Activated CD8-positive, alpha-beta T cell treated with anti-CD3 and anti-CD28 coated beads, Interleukin-2, amount 10 ng/mL, durations not matched to agents 7 days and 5 days (primary cell): Measurements from ENCODE around the gene EPPIN. TPM values are rescaled to one million over a fixed set of nuclear protein-coding genes. Genes with fewer than 3 reads are reported as not detected.
"Not testable (repeated sequence)": the region's sequence is repeated elsewhere in the genome, so short reads cannot be mapped to it uniquely, and the experiment has no call there.

Source experiments
- ATAC-seq: fragments of 150-1000 bp; cut with Tn5 transposase; one replicate; pipeline ENCODE4 v1.10.0; 2021; ENCODE audit warnings: moderate library complexity
- CTCF ChIA-PET: fragments of 350-600 bp; sonication (Branson Sonifier 250); formaldehyde crosslinking; loops from one replicate; lab custom pipeline; 2021; ENCODE audit warnings: antibody characterized with exemption; lab: Charles Lee
- POLR2A ChIA-PET: fragments of 350-600 bp; sonication (Branson Sonifier 250); formaldehyde crosslinking; loops from one replicate; lab custom pipeline; 2021; ENCODE audit warnings: antibody characterized with exemption; lab: Charles Lee
- DNase-seq: peaks from one replicate; pipeline ENCODE4 v3.0.0-alpha.2; 2020
- H3K27ac Mint-ChIP-seq: one replicate; pipeline ENCODE4 v1.8.0; 2021; ENCODE audit warnings: mild to moderate bottlenecking, mixed read lengths
- H3K27me3 Mint-ChIP-seq: one replicate; pipeline ENCODE4 v1.8.0; 2021; ENCODE audit warnings: low read depth, mixed read lengths
- H3K36me3 Mint-ChIP-seq: one replicate; pipeline ENCODE4 v1.8.0; 2021; ENCODE audit warnings: low read depth, mixed read lengths
- H3K4me1 Mint-ChIP-seq: one replicate; pipeline ENCODE4 v1.8.0; 2021; ENCODE audit warnings: low read depth, mixed read lengths
- H3K4me3 Mint-ChIP-seq: one replicate; pipeline ENCODE4 v1.8.0; 2021; ENCODE audit warnings: mild to moderate bottlenecking, mixed read lengths
- H3K9me3 Mint-ChIP-seq: one replicate; pipeline ENCODE4 v1.8.0; 2022; ENCODE audit warnings: mixed read lengths; ENCODE audit not compliant: insufficient read depth
- total RNA-seq, 2 experiments: library from RNA; stranded (reverse); gene quantifications; one replicate each; pipeline ENCODE4 v1.2.3, GENCODE V29; 2021

EPPIN gene
- total RNA-seq, 2 experiments from 2014 or later, result not detected

DNA sequence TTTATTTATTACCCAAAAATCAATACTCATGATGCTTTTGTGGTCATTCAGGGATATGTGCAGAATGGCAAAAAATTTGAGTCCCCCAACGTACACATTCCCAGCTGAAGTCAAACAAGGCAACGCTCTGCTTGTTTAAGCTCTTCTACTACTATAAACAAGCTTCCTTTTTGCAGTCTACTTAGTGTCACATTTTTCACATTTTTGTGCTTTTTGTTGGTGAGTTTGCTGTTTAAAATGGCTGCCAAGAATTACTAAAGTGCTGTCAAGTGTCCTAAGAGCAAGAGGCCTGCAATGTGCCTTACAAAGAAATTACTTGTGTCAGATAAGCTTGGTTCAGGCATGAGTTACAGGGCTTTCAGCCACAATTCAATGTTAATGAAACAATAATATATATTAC, 29.8 kb upstream of the EPPIN start:
- ATAC-seq, result no peak
- no peak overlapping the region for H3K4me3 Mint-ChIP-seq
- ChIA-PET CTCF (no interaction called here), POLR2A (no interaction called here)
- H3K4me1 Mint-ChIP-seq, result no peaks in the 10 kb centered on the region
- peaks cover 27% of the 10 kb centered on the region for H3K27me3 Mint-ChIP-seq
- no peak overlapping the region for H3K27ac Mint-ChIP-seq
- no peak for DNase-seq
- H3K9me3 Mint-ChIP-seq, result no peaks in the 10 kb centered on the region
- no peaks in the 10 kb centered on the region for H3K36me3 Mint-ChIP-seq

DNA sequence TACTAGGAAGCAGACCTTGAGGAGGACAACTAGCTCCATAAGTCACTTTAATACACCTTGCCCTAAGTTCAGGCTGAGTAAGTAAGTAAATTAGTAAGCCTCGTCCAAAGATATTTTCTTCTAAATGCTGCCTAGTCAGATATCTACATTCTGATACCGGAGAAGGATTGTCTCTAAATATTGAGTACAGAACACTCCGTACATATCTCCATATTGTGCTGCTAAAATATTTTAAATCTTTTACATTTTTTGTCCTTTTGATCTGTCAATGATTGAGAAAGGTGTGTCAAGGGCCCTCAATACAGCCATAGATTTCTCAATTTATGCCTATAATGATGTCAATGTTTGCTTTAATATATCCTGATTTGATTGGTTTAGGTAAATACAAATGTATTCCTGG, 28.7 kb upstream of the EPPIN start:
- ChIA-PET POLR2A (no interaction called here), CTCF (no interaction called here)
- Mint-ChIP-seq H3K27ac (no peak overlapping the region), H3K4me1 (no peaks in the 10 kb centered on the region), H3K36me3 (no peaks in the 10 kb centered on the region), H3K4me3 (no peak overlapping the region), H3K9me3 (no peaks in the 10 kb centered on the region), H3K27me3 (peaks cover 25% of the 10 kb centered on the region)
- DNase-seq, result no peak
- ATAC-seq, result no peak

DNA sequence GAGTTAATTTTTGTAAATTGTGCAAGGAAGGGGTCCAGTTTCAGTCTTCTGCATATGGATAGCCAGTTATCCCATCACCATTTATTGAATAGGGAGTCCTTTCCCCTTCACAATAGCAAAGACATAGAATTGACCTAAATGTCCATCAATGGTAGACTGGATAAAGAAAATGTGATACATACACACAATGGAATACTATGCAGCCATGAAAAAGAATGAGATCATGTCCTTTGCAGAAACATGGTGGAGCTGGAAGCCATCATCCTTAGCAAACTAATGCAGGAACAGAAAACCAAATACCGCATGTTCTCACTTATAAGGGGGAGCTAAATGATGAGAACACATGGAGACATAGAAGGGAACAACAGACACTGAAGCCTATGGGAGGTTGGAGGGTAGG, 22.4 kb upstream of the EPPIN start:
- POLR2A ChIA-PET, result interaction anchor here (0.7 kb wide), 1 partner anchor 68 kb away, joined by 4 read pairs; no protein-coding TSS in a partner anchor
- H3K27me3 Mint-ChIP-seq, result peaks cover 13% of the 10 kb centered on the region
- H3K4me1 Mint-ChIP-seq, DNase-seq, H3K4me3 Mint-ChIP-seq, H3K27ac Mint-ChIP-seq, ATAC-seq, CTCF ChIA-PET, H3K9me3 Mint-ChIP-seq, H3K36me3 Mint-ChIP-seq: not testable (repeated sequence)

DNA sequence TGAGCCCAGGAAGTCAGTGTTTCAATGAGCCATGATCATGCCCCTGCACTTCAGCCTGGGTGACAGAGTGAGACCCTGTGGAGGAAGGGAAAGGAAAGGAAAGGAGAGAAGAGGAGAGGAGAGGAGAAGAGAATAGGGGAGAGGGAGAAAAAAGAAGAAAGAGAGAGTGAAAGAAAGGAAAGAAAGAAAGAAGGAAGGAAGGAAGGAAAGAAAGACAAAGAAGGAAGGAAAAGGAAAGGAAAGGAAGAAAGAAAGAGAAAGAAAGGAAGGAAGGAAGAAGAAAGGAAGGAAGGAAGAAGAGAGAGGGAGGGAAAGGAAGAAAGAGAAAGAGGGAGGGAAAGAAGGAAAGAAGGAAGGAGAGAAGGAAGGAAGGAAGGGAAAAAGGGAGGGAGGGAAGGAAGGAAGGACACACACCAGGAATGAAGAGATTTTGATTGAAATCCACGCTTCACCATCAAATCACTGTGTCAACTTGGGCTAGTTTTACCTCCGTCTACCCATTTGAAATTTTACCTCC, 17.6 kb upstream of the EPPIN start:
- Mint-ChIP-seq H3K27ac (no peak overlapping the region), H3K27me3 (peaks cover 11% of the 10 kb centered on the region), H3K36me3 (no peaks in the 10 kb centered on the region), H3K4me1 (no peaks in the 10 kb centered on the region), H3K9me3 (no peaks in the 10 kb centered on the region), H3K4me3 (no peak overlapping the region)
- no peak for ATAC-seq
- no peak for DNase-seq
- POLR2A ChIA-PET, result interaction anchor here (0.7 kb wide), 1 partner anchor 160 kb away, joined by 4 read pairs; no protein-coding TSS in a partner anchor
- CTCF ChIA-PET, result no interaction called here

DNA sequence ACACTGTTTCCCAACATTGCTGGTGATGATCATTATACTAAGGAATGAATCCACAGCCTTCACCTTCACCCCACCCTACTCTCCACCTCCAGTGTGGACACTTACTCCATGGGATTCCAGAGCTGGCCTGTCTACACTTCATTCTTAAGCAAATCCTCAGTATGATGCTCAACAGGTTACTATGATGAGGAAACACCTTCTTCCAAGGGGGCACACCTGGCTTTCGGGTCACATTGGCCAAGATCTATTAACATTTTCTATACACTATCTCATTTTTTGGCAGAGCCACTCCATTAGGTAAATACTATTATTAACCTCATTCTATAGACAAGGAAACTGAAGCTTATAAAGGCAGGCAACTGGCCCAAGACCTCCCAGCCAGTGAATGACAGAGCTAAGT, 8.0 kb upstream of the EPPIN start:
- CTCF ChIA-PET, result no interaction called here
- H3K27ac Mint-ChIP-seq, result no peak overlapping the region
- ATAC-seq, result no peak

DNA sequence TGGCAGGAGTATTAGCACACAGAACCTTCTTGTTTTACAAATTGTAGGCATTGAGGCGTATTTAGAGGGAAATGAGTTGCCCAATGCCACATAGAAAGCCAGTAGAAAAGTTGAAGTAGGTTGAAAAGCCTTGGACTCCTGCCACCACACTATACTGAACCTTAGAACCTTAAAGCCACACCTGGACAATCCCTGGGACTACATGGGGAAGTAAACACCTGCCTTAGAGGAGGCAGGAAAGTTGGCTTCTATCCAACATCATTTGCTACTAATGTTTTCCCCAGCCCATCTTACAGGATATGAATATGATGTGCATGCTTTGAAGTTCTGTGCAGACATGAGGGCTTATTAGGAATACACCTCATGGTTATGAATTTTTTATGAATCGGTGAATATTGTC, 5.3 kb upstream of the EPPIN start:
- Mint-ChIP-seq H3K36me3 (no peaks in the 10 kb centered on the region), H3K4me1 (no peaks in the 10 kb centered on the region), H3K27me3 (peaks cover 14% of the 10 kb centered on the region), H3K4me3 (no peak overlapping the region), H3K9me3 (no peaks in the 10 kb centered on the region), H3K27ac (no peak overlapping the region)
- CTCF ChIA-PET, result no interaction called here
- no peak for ATAC-seq
- no peak for DNase-seq
- POLR2A ChIA-PET, result no interaction called here

More for the DNA sequence above, 8.0 kb upstream of the EPPIN start:
- POLR2A ChIA-PET, result no interaction called here
- Mint-ChIP-seq H3K27me3 (peaks cover 9% of the 10 kb centered on the region), H3K4me3 (no peak overlapping the region), H3K4me1 (no peaks in the 10 kb centered on the region), H3K36me3 (no peaks in the 10 kb centered on the region), H3K9me3 (no peaks in the 10 kb centered on the region)
- no peak for DNase-seq

DNA sequence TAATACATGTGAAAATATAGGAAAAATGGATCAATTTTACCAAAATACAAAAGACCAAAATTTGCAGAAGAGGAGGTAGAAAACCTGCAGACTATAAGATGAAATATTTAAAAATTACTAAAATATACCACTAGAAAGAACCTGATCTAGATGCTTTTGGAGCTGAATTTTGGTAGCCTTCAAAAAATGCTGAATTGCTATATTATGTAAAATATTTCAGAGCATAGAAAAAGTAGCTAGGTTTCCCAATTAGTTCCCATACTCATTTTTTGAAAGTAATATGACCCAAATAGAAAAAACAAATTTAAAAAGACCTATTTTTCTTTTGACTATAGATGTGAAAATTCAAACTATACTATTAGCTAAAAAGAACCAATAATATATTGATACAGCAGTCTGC, 3.6 kb upstream of the EPPIN start:
- H3K27me3 Mint-ChIP-seq, result peaks cover 14% of the 10 kb centered on the region
- ChIA-PET CTCF (no interaction called here), POLR2A (no interaction called here)
- H3K4me1 Mint-ChIP-seq, result no peaks in the 10 kb centered on the region
- H3K27ac Mint-ChIP-seq, result no peak overlapping the region
- H3K36me3 Mint-ChIP-seq, result no peaks in the 10 kb centered on the region
- no peaks in the 10 kb centered on the region for H3K9me3 Mint-ChIP-seq
- no peak overlapping the region for H3K4me3 Mint-ChIP-seq
- DNase-seq (no peak), ATAC-seq (no peak)

DNA sequence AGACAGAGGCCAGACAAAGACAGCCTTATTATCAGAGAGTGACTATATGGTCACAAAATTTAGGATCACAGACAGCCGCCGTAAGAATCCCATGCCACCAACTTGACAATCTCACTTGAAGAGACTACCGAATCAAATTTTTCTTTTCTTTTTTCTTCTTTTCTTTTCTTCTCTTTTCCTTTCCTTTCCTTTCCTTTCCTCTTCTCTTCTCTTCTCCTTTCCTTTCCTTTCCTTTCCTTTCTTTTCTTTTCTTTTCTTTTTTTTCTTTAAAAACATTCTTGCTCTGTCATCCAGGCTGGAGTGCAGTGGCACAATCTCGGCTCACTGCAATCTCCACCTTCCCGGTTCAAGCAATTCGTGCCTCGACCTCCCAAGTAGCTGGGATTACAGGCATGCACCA, 1.2 kb upstream of the EPPIN start:
- CTCF ChIA-PET, result no interaction called here

DNA sequence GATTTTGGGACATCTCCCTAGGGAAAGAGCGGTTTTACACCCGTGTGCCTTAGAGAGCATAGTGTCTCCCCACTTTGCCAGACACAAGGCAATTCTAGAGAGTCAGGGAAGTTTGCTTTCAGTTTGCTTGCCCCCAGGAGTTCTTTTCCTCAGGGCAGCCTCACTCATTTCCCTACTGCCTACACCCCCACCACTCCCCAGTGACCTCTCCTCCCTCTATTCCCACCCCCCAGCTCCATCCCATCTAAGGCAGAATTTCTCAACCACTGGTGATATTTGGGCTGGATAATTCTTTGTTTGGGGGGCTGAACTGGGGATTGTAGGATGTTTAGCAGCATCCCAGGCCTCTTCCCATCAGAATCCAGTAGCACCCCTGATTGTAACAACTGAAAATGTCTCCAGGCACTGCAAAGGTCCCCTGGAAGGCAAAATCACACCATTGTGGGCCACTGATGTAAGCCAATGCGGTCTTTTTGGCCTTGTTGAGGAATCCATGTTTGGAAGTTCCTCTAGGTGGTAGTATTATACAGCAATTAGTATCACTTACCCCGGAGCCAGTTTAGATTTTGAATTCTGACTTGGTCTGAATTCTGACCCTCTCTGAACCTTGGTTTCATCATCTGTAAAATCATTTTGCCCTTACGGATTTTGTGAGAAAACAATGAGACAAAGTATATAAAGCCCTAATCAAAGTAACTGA, 1.3 kb downstream of the EPPIN start:
- H3K27me3 Mint-ChIP-seq, result peaks cover 24% of the 10 kb centered on the region
- ATAC-seq (no peak), DNase-seq (no peak)
- no peak overlapping the region for H3K4me3 Mint-ChIP-seq
- CTCF ChIA-PET, result interaction anchor here (1.0 kb wide), 1 partner anchor 226 kb away, joined by 3 read pairs; no protein-coding TSS in a partner anchor
- H3K36me3 Mint-ChIP-seq, result no peaks in the 10 kb centered on the region
- H3K9me3 Mint-ChIP-seq, result no peaks in the 10 kb centered on the region
- POLR2A ChIA-PET, result interaction anchor here (0.5 kb wide), 1 partner anchor 224 kb away, joined by 3 read pairs; no protein-coding TSS in a partner anchor
- H3K27ac Mint-ChIP-seq, result no peak overlapping the region
- H3K4me1 Mint-ChIP-seq, result no peaks in the 10 kb centered on the region

More for the DNA sequence above, 1.2 kb upstream of the EPPIN start:
- Mint-ChIP-seq H3K27ac (no peak overlapping the region), H3K27me3 (peaks cover 24% of the 10 kb centered on the region), H3K4me1 (no peaks in the 10 kb centered on the region), H3K36me3 (no peaks in the 10 kb centered on the region), H3K4me3 (no peak overlapping the region), H3K9me3 (no peaks in the 10 kb centered on the region)
- POLR2A ChIA-PET, result no interaction called here
- ATAC-seq (no peak), DNase-seq (no peak)

DNA sequence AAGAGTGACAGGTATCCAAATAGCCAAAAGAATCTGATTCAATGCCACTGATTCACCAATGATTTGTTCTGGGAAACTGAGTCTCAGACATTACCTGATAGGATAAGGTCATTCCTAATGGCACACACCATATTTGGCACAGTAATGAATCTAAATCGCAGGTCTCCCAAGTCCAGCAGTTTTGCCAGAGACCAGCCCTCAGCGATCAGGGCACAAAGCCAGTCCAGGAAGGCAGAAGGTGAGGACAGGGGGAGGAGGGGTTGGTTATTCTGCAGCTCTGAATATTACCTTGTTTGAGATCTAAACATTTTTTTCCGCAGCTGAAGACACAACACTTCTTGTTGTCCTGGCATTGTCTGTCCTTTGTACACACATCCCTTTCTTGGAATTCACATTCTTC, 1.9 kb downstream of the EPPIN start:
- CTCF ChIA-PET, result interaction anchor here (1.0 kb wide), 1 partner anchor 226 kb away, joined by 3 read pairs; no protein-coding TSS in a partner anchor
- Mint-ChIP-seq H3K4me1 (no peaks in the 10 kb centered on the region), H3K27me3 (peaks cover 22% of the 10 kb centered on the region), H3K36me3 (no peaks in the 10 kb centered on the region), H3K9me3 (no peaks in the 10 kb centered on the region), H3K4me3 (no peak overlapping the region), H3K27ac (no peak overlapping the region)
- POLR2A ChIA-PET, result interaction anchor here (0.5 kb wide), 1 partner anchor 223 kb away, joined by 3 read pairs; no protein-coding TSS in a partner anchor
- ATAC-seq (no peak), DNase-seq (no peak)

DNA sequence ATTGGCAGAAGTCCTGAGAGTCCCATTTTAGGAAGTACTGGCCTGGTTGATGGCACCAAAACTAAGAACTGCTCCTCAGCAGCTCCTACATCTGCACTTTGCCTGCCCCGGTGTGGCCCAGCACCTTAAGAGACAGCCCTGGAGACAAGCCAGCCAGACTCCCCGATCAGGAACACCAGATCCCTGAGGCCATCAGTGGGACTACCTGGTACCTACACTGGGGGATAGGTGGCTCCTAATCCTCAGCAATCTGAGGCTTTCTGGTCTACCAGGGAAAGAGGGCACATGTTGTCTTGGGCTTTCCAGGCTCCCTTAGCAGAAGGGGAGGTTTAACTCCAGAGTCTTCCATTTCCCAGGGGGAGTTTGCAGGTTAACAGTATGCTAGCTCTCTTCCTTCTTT, 7.8 kb downstream of the EPPIN start, which contains the start of gene WFDC6:
WFDC6 (minus strand) TSS at position 101 of the 400 bp plus-strand sequence; CDS start at position 26, 75 bp downstream.
- no peak for ATAC-seq
- CTCF ChIA-PET, result no interaction called here
- no peaks in the 10 kb centered on the region for H3K36me3 Mint-ChIP-seq
- no peaks in the 10 kb centered on the region for H3K9me3 Mint-ChIP-seq
- H3K4me1 Mint-ChIP-seq, result no peaks in the 10 kb centered on the region
- H3K27me3 Mint-ChIP-seq, result peaks cover 7% of the 10 kb centered on the region
- no peak within 1 kb of the TSS for H3K4me3 Mint-ChIP-seq
- POLR2A ChIA-PET, result no interaction called here
- DNase-seq, result no peak
- no peak within 1 kb of the TSS for H3K27ac Mint-ChIP-seq

DNA sequence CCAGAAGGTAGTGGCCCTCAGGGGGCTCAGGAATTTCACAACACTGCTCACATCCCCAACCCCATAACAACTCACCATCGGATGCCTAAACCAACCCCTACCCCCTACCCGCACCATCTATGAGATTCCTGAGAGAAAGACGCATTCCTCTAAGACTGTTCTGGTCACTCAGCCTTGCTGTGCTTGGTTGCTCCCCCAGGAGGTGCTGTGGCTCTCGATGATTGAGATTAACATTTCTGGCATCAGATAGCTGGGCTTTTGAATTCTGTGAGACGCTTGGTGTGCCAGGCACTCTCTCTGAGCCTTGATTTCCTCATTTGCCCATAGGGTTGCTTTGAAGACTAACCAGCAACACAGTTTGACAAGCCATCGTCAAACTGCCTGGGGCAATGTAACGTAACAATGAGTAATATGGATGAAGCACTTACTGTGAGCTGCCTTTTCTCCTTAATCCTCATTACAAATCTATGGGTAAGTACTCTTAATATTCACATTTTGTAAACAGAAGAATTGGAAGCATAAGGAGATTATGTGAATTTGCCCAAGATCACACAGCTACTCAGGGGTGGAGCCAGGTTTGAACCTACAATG, 8.9 kb downstream of the EPPIN start:
- ATAC-seq, result no peak
- Mint-ChIP-seq H3K9me3 (no peaks in the 10 kb centered on the region), H3K27ac (no peak overlapping the region), H3K4me3 (no peak overlapping the region), H3K27me3 (peaks cover 4% of the 10 kb centered on the region), H3K36me3 (no peaks in the 10 kb centered on the region), H3K4me1 (no peaks in the 10 kb centered on the region)
- ChIA-PET CTCF (no interaction called here), POLR2A (no interaction called here)
- no peak for DNase-seq
